Right lobe of liver (tissue), 4 donors: ENCODE results near the gene CHST15.

Source experiments
- POLR2A ChIP-seq: fragments of 450-650 bp; IDR thresholded peaks from one replicate; pipeline ENCODE4 v1.6.1; 2017; ENCODE audit warnings: antibody characterized with exemption, mild to moderate bottlenecking
- TF ChIP-seq, protein P1 (sequence below), 4 donors: fragments of 200-600 bp in 3 of 4; fragments of 450-650 bp in 1 of 4; IDR thresholded peaks; one replicate each; pipeline versions ENCODE4 v1.5.1 to v1.8.0; 2016 to 2022; ENCODE audit warnings: antibody characterized with exemption in 4 of 4, mild to moderate bottlenecking in 2 of 4
- donor health status: DM: no; HTN: no; CAD: no.
- donor health status: DM: no; HTN: no; CAD: no.
- donor health status: DM: no; HTN: yes; CAD: no.

DNA sequence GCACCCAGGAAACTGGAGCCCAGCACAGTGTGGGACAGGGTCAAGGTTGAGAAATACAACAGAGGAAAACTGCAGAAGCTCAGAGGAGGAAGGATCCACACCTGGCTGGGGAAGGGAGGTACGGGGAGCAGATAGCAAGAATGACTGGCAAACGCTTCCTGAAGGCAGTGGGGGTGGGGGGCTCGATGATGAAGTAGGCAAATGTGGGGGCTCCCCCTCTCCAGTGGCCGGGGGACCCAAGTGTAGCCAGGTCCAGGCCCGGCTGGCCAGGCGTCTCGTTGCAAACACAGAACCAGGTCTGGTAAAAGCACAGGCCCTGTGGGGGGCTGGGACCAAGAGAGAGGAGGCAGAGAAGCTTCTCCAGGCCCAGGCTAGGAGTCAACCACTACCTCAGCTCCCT is 7.7 kb downstream of the CHST15 start:
- TF ChIP-seq, protein P1, sequence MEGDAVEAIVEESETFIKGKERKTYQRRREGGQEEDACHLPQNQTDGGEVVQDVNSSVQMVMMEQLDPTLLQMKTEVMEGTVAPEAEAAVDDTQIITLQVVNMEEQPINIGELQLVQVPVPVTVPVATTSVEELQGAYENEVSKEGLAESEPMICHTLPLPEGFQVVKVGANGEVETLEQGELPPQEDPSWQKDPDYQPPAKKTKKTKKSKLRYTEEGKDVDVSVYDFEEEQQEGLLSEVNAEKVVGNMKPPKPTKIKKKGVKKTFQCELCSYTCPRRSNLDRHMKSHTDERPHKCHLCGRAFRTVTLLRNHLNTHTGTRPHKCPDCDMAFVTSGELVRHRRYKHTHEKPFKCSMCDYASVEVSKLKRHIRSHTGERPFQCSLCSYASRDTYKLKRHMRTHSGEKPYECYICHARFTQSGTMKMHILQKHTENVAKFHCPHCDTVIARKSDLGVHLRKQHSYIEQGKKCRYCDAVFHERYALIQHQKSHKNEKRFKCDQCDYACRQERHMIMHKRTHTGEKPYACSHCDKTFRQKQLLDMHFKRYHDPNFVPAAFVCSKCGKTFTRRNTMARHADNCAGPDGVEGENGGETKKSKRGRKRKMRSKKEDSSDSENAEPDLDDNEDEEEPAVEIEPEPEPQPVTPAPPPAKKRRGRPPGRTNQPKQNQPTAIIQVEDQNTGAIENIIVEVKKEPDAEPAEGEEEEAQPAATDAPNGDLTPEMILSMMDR (IDR thresholded peaks at IDR 0.05), result no peak
- no peak for TF ChIP-seq POLR2A
